H9 (cell line): ENCODE results near the gene OSBPL9. TPM values are rescaled to one million over a fixed set of nuclear protein-coding genes. Genes with fewer than 3 reads are reported as not detected.

Experiments
- DNase-seq: peaks from one replicate; pipeline ENCODE4 v3.0.0-alpha.2; 2017
- H2AFZ ChIP-seq: one replicate; pipeline ENCODE4 v1.6.1; 2013; ENCODE audit warnings: mild to moderate bottlenecking, low read length, control low read depth, moderate library complexity
- H2AK5ac ChIP-seq: 2 replicates; pipeline ENCODE4 v1.6.1; 2013; ENCODE audit warnings: low read length, control low read depth, mixed read lengths; ENCODE audit not compliant: insufficient read length
- H2BK120ac ChIP-seq: one replicate; pipeline ENCODE4 v1.6.1; 2013; ENCODE audit warnings: low read depth, mild to moderate bottlenecking, low read length, control low read depth, inconsistent platforms; ENCODE audit not compliant: poor library complexity, severe bottlenecking
- H2BK12ac ChIP-seq: 2 replicates; pipeline ENCODE4 v1.6.1; 2013; ENCODE audit warnings: low read length, control low read depth, mixed read lengths, low read depth; ENCODE audit not compliant: insufficient read length
- H2BK15ac ChIP-seq: 2 replicates; pipeline ENCODE4 v1.6.1; 2013; ENCODE audit warnings: low read depth, low read length, control low read depth
- H2BK20ac ChIP-seq: one replicate; pipeline ENCODE4 v1.6.1; 2013; ENCODE audit warnings: low read depth, mild to moderate bottlenecking, low read length, control low read depth, inconsistent platforms; ENCODE audit not compliant: poor library complexity, severe bottlenecking
- H2BK5ac ChIP-seq: 2 replicates; pipeline ENCODE4 v1.6.1; 2013; ENCODE audit warnings: low read length, control low read depth, mixed read lengths; ENCODE audit not compliant: insufficient read length
- H3K14ac ChIP-seq: 2 replicates; pipeline ENCODE4 v1.6.1; 2013; ENCODE audit warnings: low read length, control low read depth; ENCODE audit not compliant: insufficient read depth
- H3K18ac ChIP-seq: 2 replicates; pipeline ENCODE4 v1.6.1; 2013; ENCODE audit warnings: low read depth, mild to moderate bottlenecking, mixed read lengths, low read length, control low read depth; ENCODE audit not compliant: insufficient read length
- H3K23ac ChIP-seq: 2 replicates; pipeline ENCODE4 v1.6.1; 2013; ENCODE audit warnings: low read length, control low read depth, mixed read lengths, low read depth; ENCODE audit not compliant: insufficient read length
- H3K23me2 ChIP-seq: 2 replicates; pipeline ENCODE4 v1.6.1; 2013; ENCODE audit warnings: low read depth, mild to moderate bottlenecking, mixed read lengths, low read length, control low read depth; ENCODE audit not compliant: insufficient read length, poor library complexity, severe bottlenecking
- H3K27ac ChIP-seq: 2 replicates; pipeline ENCODE4 v1.5.1; 2013; ENCODE audit warnings: low read length, control low read depth, mixed read lengths, low read depth; ENCODE audit not compliant: insufficient read length
- H3K27me3 ChIP-seq: 2 replicates; pipeline ENCODE4 v1.6.1; 2013; ENCODE audit warnings: low read length, control low read depth, inconsistent platforms; ENCODE audit not compliant: insufficient read depth
- H3K4ac ChIP-seq: 2 replicates; pipeline ENCODE4 v1.6.1; 2013; ENCODE audit warnings: low read depth, mild to moderate bottlenecking, control low read depth, inconsistent platforms, low read length, moderate library complexity
- H3K4me1 ChIP-seq: 2 replicates; pipeline ENCODE4 v1.6.1; 2013; ENCODE audit warnings: low read length, control low read depth, inconsistent platforms; ENCODE audit not compliant: insufficient read depth
- H3K4me2 ChIP-seq: 2 replicates; pipeline ENCODE4 v1.6.1; 2013; ENCODE audit warnings: low read length, control low read depth, mixed read lengths; ENCODE audit not compliant: insufficient read length, insufficient read depth
- H3K56ac ChIP-seq: 2 replicates; pipeline ENCODE4 v1.6.1; 2013; ENCODE audit warnings: low read depth, mild to moderate bottlenecking, mixed read lengths, low read length, control low read depth; ENCODE audit not compliant: insufficient read length
- H3K79me1 ChIP-seq: 2 replicates; pipeline ENCODE4 v1.6.1; 2013; ENCODE audit warnings: low read depth, mild to moderate bottlenecking, moderate library complexity, low read length, control low read depth, inconsistent platforms; ENCODE audit not compliant: insufficient read depth, poor library complexity, severe bottlenecking
- H3K79me2 ChIP-seq: 2 replicates; pipeline ENCODE4 v1.6.1; 2013; ENCODE audit warnings: low read length, control low read depth, inconsistent platforms; ENCODE audit not compliant: insufficient read depth
- H3K9ac ChIP-seq: 2 replicates; pipeline ENCODE4 v1.6.1; 2013; ENCODE audit warnings: low read length, control low read depth, mixed read lengths; ENCODE audit not compliant: insufficient read length; ENCODE audit errors: extremely low read depth
- H3K9me3 ChIP-seq: one replicate; pipeline ENCODE4 v1.6.1; 2013; ENCODE audit warnings: low read depth, low read length, inconsistent platforms; ENCODE audit not compliant: control insufficient read depth
- H3T11ph ChIP-seq: one replicate; pipeline ENCODE4 v1.6.1; 2013; ENCODE audit warnings: mild to moderate bottlenecking, low read length, control low read depth, inconsistent platforms
- H4K20me1 ChIP-seq: one replicate; pipeline ENCODE4 v1.6.1; 2013; ENCODE audit not compliant: control insufficient read depth, insufficient read length, insufficient read depth
- H4K5ac ChIP-seq: 2 replicates; pipeline ENCODE4 v1.6.1; 2013; ENCODE audit warnings: low read depth, mild to moderate bottlenecking, mixed read lengths, low read length, control low read depth; ENCODE audit not compliant: insufficient read length
- H4K8ac ChIP-seq: replicated peaks from 2 replicates; pipeline ENCODE4 v1.6.1; 2013; ENCODE audit warnings: low read length, control low read depth, mixed read lengths, low read depth; ENCODE audit not compliant: insufficient read length
- H4K91ac ChIP-seq: 2 replicates; pipeline ENCODE4 v1.6.1; 2013; ENCODE audit warnings: low read depth, mild to moderate bottlenecking, moderate library complexity, mixed read lengths, low read length, control low read depth; ENCODE audit not compliant: insufficient read length
- H3K27ac Mint-ChIP-seq, 3 experiments: 2 replicates in 2 of 3; 3 replicates in 1 of 3; pipeline ENCODE4 v1.8.0; 2020 to 2021; ENCODE audit warnings: mixed read lengths in 3 of 3, mild to moderate bottlenecking in 1 of 3, moderate library complexity in 1 of 3
- H3K27me3 Mint-ChIP-seq: 2 replicates; pipeline ENCODE4 v1.8.0; 2021; ENCODE audit warnings: low read depth, mild to moderate bottlenecking, moderate library complexity, mixed read lengths
- H3K36me3 Mint-ChIP-seq, 3 experiments: 2 replicates in 2 of 3; 3 replicates in 1 of 3; pipeline ENCODE4 v1.8.0; 2020 to 2021; ENCODE audit warnings: low read depth in 3 of 3, mixed read lengths in 3 of 3; ENCODE audit not compliant: insufficient read depth in 1 of 3
- H3K4me1 Mint-ChIP-seq, 2 experiments: 2 replicates each; pipeline ENCODE4 v1.8.0; 2020; ENCODE audit warnings: mixed read lengths in 2 of 2
- H3K4me3 Mint-ChIP-seq, 2 experiments: 2 replicates in 1 of 2; 3 replicates in 1 of 2; pipeline ENCODE4 v1.8.0; 2020 to 2021; ENCODE audit warnings: mild to moderate bottlenecking in 2 of 2, mixed read lengths in 2 of 2, moderate library complexity in 1 of 2
- H3K9me3 Mint-ChIP-seq, 2 experiments: 2 replicates in 1 of 2; 3 replicates in 1 of 2; pipeline ENCODE4 v1.8.0; 2020; ENCODE audit warnings: mild to moderate bottlenecking in 2 of 2, mixed read lengths in 2 of 2, moderate library complexity in 1 of 2
- CTCF ChIP-seq: fragments of 200-600 bp; sonication (generic); conservative IDR thresholded peaks from 3 replicates; pipeline ENCODE4 v1.8.0; 2021; ENCODE audit warnings: antibody characterized with exemption, mild to moderate bottlenecking
- WGBS: extraction: QIAGEN DNeasy Blood & Tissue Kit; methylation state at CpG from one replicate; pipeline ENCODE4 v1.1.7; 2013; ENCODE audit warnings: missing lambda C conversion rate, low lambda C conversion rate, mixed read lengths; ENCODE audit not compliant: insufficient read length; ENCODE audit errors: extremely low coverage; 5-methylcytosine and 5-hydroxymethylcytosine counted together
- total RNA-seq: library from RNA; stranded (reverse); gene quantifications from 2 replicates; pipeline ENCODE4 v1.2.1, GENCODE V29; 2021

OSBPL9 gene
- total RNA-seq, 1 experiment from 2014 or later, result 76.7 TPM

GRCh38 chr1:51650198-51650597 lies 33.3 kb downstream of the OSBPL9 start:
- no peak overlapping the region for H4K5ac ChIP-seq
- H3K4me2 ChIP-seq, result no peak overlapping the region
- DNase-seq, result no peak
- H3K79me2 ChIP-seq, result no peaks in the 10 kb centered on the region
- Mint-ChIP-seq H3K9me3 (no peaks in the 10 kb centered on the region; a peak in 1 of 5 replicates), H3K4me1 (peaks cover 19 to 21% of the 10 kb centered on the region in 2 experiments), H3K27me3 (no peaks in the 10 kb centered on the region), H3K36me3 (no peaks in the 10 kb centered on the region), H3K27ac (no peak overlapping the region), H3K4me3 (no peak overlapping the region)
- H3K27me3 ChIP-seq, result no peaks in the 10 kb centered on the region
- H3K9ac ChIP-seq, result no peak overlapping the region
- no peaks in the 10 kb centered on the region for H3K4me1 ChIP-seq
- no CpG with 5 or more reads among the region's 1 CpG for WGBS
- no peak overlapping the region for H2BK20ac ChIP-seq
- H3K56ac ChIP-seq, result no peak overlapping the region
- no peaks in the 10 kb centered on the region for H4K20me1 ChIP-seq
- H2AFZ ChIP-seq, result no peak overlapping the region
- H3K23ac ChIP-seq, result no peak overlapping the region
- H3K27ac ChIP-seq, result no peak overlapping the region
- no peak overlapping the region for H3T11ph ChIP-seq
- H2BK5ac ChIP-seq, result no peak overlapping the region
- H4K91ac ChIP-seq, result no peak overlapping the region
- H3K79me1 ChIP-seq, result no peaks in the 10 kb centered on the region
- no peak overlapping the region for H2BK15ac ChIP-seq
- no peak overlapping the region for H3K14ac ChIP-seq
- H2AK5ac ChIP-seq, result no peak overlapping the region
- no peak overlapping the region for H3K4ac ChIP-seq
- no peaks in the 10 kb centered on the region for H3K23me2 ChIP-seq
- H2BK120ac ChIP-seq, result no peak overlapping the region
- H3K18ac ChIP-seq, result no peak overlapping the region
- H4K8ac ChIP-seq, result no peak overlapping the region
- no peak overlapping the region for H2BK12ac ChIP-seq
- no peak for TF ChIP-seq CTCF
- no peaks in the 10 kb centered on the region for H3K9me3 ChIP-seq
